ENCODE measurements around the gene GPM6B.
A peak's percentile ranks its signal among the peaks of the same experiment; 100 is the strongest.

Gene GPM6B

DNA sequence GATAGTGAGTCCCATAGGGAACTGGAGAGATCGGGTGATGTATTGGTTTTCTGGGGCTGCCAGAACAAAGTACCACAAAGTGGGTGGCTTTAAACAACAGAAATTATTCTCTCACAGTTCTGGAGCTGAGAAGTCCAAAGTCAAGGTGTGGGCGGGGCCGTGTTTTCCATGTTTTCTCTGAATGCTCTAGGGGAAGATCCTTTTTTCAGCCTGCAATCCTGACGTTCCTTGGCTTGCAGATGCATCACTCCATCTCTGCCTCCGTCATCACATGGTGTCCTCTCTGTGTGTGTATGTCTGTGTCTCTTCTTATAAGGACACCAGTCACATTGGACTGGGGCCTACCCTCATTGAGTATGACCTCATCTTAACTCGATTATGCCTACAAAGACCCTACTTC lies 7.9 kb upstream of the GPM6B start:
- DNase-seq (ENCODE audit: low spot score): no peak

- DNase-seq (ENCODE audit: low spot score): peak; percentile 28
Measured at GRCh38 chrX:13821738-13822137, 4.8 kb upstream of the GPM6B start.

DNA sequence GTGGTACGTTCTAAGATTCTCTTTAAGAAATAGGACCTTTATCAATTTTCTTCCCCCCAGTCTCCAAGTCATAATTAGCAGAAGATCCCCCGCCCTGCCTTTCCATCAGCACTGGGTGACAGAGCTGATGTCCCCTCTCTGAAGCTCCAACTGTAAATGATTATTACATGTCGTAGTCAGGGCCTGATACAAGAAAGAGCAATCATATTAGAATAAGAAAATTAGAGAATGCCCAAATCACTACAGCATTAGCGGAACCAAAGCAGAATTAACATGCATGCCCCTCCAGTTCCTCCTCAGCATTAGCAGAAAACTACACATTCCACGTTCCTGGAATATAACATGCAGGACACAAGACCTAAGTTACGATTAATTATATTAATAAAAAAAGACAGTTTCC lies 717 bp downstream of the GPM6B start:
- no peak for DNase-seq (ENCODE audit: low spot score)

DNA sequence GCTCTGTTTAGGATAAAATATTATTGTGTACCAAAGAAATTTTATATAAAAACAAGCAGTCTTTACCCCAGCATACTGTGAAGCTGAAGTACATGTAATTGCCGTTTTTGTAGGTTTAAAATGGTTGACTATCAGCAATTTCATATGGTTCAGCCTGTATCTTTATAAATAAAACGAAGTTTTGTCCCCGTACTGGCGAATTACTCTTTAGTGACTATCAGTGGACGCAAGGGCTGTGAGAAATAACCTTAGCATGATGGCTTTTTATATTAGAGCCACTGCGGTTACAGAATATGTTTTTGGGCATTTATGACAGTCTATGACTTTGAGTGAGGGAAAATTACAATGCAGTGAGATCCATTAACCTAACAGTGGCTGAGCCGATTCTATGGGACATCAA lies 1.2 kb downstream of the GPM6B start:
- no peak for DNase-seq (ENCODE audit: low spot score)

GRCh38 chrX:13808865-13809264 lies 8.0 kb downstream of the GPM6B start:
- no peak for DNase-seq (ENCODE audit: low spot score)

- no peak for DNase-seq (ENCODE audit: low spot score)
Measured at GRCh38 chrX:13808293-13808692, 8.6 kb downstream of the GPM6B start.

- no peak for DNase-seq (ENCODE audit: low spot score)
Measured at GRCh38 chrX:13805241-13805640, 11.7 kb downstream of the GPM6B start.

DNA sequence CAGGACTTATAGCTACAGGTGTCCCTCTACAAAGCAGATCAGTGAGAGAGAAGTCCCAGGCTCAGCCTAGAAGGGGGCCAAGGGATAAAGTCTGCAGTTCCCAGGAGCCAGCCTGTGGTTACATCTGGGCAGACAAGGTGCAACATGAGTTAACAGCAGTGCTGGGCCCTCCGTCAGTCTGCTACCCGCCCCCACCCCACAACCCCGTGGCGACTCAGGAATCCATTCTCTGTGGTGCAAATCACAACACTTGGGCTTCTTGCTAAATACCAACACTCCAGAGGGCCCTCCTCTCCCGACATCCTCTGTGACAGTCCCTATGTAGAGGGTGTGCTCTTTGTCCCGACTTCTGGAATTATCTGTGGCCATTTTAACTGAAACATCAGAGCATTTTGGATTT lies 13.8 kb downstream of the GPM6B start:
- DNase-seq (ENCODE audit: low spot score): no peak

DNA sequence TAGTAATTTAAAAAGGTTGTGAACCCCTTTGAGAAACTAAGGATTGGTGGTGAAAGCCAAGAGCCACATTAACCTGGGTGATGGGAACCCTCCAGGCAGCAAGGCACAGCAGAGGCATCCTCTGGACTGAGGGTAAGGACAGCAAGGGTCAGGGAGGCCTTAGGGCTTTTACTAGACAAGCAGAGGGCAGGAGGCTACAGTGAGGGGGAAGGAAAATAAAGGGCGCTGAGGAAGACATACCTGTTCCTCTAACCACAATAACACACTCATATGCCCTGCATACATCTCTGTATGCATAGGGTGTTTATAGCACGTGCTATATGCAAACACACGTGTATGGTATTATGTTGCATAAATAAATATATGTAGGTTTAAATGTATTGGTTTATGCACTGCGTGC lies 18.7 kb downstream of the GPM6B start:
- DNase-seq (ENCODE audit: low spot score): no peak

- DNase-seq (ENCODE audit: low spot score): no peak
Measured at GRCh38 chrX:13797512-13797911, 19.4 kb downstream of the GPM6B start.

DNA sequence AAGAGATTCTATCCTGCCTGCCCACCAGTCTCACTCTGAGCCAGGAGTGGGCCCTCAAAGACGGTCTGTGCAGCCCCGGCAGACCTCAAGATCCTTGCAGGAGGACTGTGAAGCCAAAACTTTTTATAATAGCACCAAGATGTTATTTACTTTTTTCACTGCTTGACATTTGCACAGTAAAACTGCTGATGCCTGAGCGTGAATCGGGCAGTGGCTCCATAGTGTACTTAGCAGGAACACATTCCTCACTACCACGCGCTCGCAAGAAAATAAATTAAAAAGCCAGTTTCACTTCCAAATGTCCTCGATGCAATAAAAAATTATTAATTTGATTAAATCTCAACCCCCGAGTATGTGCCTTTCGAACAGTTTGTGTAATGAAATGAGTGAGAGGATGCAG lies 22.5 kb downstream of the GPM6B start:
- DNase-seq (ENCODE audit: low spot score): no peak

GRCh38 chrX:13793897-13794296 lies 23.0 kb downstream of the GPM6B start:
- no peak for DNase-seq (ENCODE audit: low spot score)

DNA sequence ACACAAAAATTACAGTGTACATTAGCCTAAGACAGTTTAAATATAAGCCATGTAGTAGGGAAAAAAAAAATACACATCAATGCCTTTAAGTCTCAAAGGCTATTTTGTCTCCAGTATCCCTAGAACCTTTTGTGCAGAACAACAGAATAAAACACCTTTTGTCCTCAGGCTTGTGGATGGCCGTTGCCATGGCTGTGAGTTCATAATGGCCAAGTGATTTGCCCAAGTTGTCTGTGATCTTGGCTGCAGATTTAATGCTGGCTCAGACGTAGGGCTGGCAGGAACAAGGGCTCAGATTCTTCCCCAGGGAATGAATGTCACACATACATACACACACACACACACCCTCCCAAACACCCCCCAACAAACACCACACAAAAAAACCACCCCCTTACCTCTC lies 25.3 kb downstream of the GPM6B start:
- no peak for DNase-seq (ENCODE audit: low spot score)

- no peak for DNase-seq (ENCODE audit: low spot score)
Measured at GRCh38 chrX:13791145-13791544, 25.7 kb downstream of the GPM6B start.

GRCh38 chrX:13790206-13791131 lies 26.4 kb downstream of the GPM6B start:
- peak; percentile 25 for DNase-seq (ENCODE audit: low spot score)

GRCh38 chrX:13786048-13786447 lies 30.8 kb downstream of the GPM6B start:
- no peak for DNase-seq (ENCODE audit: low spot score)

DNA sequence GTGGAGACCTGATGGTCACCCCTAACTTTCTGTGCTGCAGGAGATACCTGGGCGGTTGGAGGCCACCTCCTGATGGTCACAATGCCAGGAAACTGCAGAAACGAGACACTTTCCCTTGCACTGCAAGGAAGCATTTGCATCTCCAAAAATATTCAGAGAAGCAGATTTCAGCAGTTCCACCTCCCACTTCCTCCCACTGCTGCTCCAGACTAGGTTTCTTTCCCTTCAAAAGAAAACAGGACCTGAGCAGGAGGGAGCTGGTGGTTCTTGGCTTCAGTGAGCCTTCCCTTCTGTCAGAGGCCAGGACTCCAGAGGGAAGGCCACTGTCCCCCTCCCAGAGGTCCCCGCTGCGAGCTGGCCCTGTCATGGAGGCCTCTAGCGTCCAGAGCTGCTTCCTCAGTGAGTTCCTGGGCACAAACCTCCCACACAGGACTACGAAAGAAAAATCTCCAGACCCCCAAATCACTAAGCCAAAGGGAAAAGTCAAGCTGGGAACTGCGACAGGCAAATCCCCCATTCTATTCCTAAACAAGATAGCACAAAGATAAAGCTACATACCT lies 35.9 kb downstream of the GPM6B start:
- DNase-seq (ENCODE audit: low spot score): no peak

DNA sequence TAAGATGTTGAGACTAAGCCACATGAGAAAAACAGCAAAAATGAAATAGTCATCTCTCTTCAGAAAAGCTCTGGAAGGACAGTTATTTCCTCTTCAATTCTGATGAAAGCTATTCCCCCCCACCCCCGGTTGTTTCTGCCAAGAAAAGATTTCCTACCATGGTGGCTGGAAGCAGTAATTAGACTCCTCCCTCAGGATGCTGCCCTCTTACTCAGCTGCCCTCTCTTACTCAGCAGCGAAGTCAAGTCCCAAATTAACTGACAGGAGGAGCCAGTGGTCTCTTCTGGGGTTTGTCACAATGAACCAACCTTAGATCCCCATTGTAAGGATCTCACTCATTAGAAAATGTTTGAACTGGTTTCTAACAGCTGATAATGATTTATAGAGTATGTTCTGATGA lies 38.0 kb downstream of the GPM6B start:
- DNase-seq (ENCODE audit: low spot score): peak; percentile 43

GRCh38 chrX:13776387-13776786 lies 40.5 kb downstream of the GPM6B start:
- DNase-seq (ENCODE audit: low spot score): no peak

DNA sequence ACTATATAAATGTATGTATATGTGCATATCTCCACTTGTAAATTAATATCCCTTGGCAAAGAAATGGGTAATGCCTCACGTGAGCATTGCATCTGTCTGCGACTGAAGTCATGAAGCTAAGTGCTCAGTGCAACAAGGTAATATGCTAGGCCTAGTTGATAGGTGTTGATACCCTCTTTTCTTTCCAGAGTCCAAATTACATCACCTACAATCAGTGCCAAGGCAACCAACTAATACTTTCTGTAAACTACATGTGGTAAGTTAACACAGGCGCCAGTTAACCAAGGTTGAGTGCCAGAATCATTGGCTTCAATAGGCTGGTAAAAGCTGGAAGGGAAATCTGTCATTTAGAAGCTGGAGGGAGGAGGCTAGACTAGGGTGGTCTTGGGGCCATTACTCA lies 41.1 kb downstream of the GPM6B start:
- no peak for DNase-seq (ENCODE audit: low spot score)

GRCh38 chrX:13774696-13775095 lies 42.2 kb downstream of the GPM6B start:
- DNase-seq (ENCODE audit: low spot score): no peak

- DNase-seq (ENCODE audit: low spot score): no peak
Measured at GRCh38 chrX:13770013-13770535, 46.8 kb downstream of the GPM6B start.

DNA sequence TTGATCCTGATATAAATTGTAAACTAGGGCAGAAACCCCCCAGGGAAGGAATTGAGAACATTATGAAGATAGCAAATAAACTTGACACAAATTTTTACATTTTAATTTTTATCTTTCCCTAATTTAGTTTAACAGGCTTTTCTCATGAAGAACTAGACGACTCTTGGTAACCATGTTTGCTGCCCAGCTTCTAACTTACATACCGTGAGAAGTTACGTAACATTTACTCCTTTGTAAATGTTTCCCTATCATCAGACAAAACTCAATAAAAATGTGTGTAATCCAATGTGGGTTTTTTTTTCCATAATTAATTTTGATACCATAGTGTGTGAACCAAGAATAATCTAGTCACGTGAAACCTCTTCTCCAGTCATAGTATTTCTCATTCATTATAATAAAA lies 48.0 kb downstream of the GPM6B start:
- no peak for DNase-seq (ENCODE audit: low spot score)

DNA sequence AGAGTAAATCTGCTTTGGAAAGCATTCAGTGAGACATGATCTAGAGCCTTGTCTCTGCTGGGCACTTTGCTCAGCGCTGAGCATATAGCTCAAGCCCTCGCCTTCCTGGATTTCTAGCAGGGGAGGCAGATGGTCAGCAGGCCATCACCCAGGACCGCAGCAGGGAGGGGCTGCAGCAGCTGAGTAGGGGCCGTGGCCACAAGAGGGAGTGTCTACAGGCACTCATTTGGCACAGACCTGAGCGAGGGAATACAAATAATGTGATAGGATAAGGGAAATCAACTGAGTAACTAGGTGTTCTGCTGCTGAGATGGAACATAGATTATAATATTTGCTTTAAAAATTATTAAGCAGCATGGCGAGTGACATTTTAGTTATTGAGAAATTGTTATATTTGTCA lies 52.1 kb downstream of the GPM6B start:
- no peak for DNase-seq (ENCODE audit: low spot score)
